HFF-Myc (cell line): ENCODE data around the gene SPAG16.

Source experiments
- DNase-seq: peaks from one replicate; pipeline ENCODE4 v3.0.0-alpha.2; 2011; ENCODE audit warnings: low read depth; ENCODE audit errors: extremely low read depth
- H3K4me3 ChIP-seq: replicated peaks from 2 replicates; pipeline ENCODE4 v1.5.1; 2011; ENCODE audit warnings: low read depth, mild to moderate bottlenecking, control low read depth, low read length
- CTCF ChIP-seq: IDR thresholded peaks from 2 replicates; pipeline ENCODE4 v1.5.1; 2012; ENCODE audit warnings: mild to moderate bottlenecking, low read depth, low read length, control low read depth; ENCODE audit errors: missing control alignments

Gene SPAG16

DNA sequence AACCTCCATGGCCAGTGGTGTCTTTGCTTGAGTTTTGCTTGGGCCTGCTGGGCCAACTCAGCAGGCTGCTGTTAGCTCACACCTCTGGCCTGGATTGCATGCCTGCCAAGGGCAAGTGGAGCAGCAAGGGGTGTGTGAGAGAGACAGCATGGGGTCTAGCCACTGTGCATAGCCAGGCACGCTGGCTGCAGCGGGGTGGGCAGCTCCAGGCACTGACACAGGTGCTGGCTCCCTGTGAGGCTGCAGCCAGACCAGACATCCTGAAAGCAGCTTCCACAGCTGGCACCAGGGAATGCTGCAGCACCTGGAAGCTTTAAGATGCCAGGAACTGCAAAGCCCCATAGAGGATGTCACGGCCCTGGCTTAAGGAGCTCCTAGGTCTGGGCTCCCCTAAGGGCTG lies 750.2 kb downstream of the SPAG16 start:
- DNase-seq: no peak
- TF ChIP-seq CTCF: no peak
- H3K4me3 ChIP-seq: no peak overlapping the region

- no peak for DNase-seq
- H3K4me3 ChIP-seq: no peak overlapping the region
- no peak for TF ChIP-seq CTCF
These were observed 751.0 kb downstream of the SPAG16 start for GRCh38 chr2:214035091-214035852.

DNA sequence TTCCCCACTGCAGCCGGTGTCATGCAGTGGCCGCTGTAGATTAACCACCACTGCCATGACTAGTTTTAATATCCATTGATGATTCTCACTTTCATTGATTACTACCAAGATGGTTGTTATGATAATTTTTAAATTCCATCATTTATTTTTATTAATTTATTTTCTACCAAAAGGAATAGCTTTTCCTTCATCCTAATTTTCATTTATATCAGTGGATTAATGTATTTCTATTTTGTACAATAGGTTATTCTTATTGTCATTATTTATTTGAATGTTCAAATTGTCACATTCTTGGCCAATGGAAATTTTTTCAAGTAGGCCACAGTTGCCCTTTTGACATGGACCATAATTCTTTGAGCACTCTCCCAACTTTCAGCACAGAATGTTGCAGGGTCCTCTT lies 751.7 kb downstream of the SPAG16 start:
- DNase-seq: no peak
- TF ChIP-seq CTCF: no peak
- no peak overlapping the region for H3K4me3 ChIP-seq

- TF ChIP-seq CTCF: no peak
- DNase-seq: no peak
These were observed 753.9 kb downstream of the SPAG16 start for GRCh38 chr2:214038186-214038585.

GRCh38 chr2:214050731-214051130 lies 766.5 kb downstream of the SPAG16 start:
- no peak for TF ChIP-seq CTCF

More at GRCh38 chr2:214038186-214038585, 753.9 kb downstream of the SPAG16 start:
- no peak overlapping the region for H3K4me3 ChIP-seq

GRCh38 chr2:214051585-214051984 lies 767.3 kb downstream of the SPAG16 start:
- no peak for DNase-seq
- TF ChIP-seq CTCF: no peak
- no peak overlapping the region for H3K4me3 ChIP-seq

More at GRCh38 chr2:214050731-214051130, 766.5 kb downstream of the SPAG16 start:
- DNase-seq: no peak
- no peak overlapping the region for H3K4me3 ChIP-seq
